Omental fat pad (tissue), 4 donors: ENCODE data around the gene ZWILCH. TPM values are rescaled to one million over a fixed set of nuclear protein-coding genes. Genes with fewer than 3 reads are reported as not detected.

Experiments used
- ATAC-seq: fragments of 150-250 bp; one replicate; pipeline ENCODE4 v1.9.1; 2016; ENCODE audit warnings: mild to moderate bottlenecking, moderate library complexity; ENCODE audit not compliant: low FRiP score
- DNase-seq: peaks from one replicate; pipeline ENCODE4 v3.0.0-alpha.2; 2019; ENCODE audit warnings: low spot score
- total RNA-seq, 4 donors: library from RNA; depleted of rRNA; stranded (reverse); fragments of >200 nt; gene quantifications; one replicate each; pipeline ENCODE4 v1.1.0, GENCODE V29; 2016
- TF ChIP-seq, protein P1 (sequence below), 3 donors: fragments of 450-650 bp; IDR thresholded peaks; one replicate each; pipeline ENCODE4 v1.5.1; 2016 to 2017; ENCODE audit warnings: antibody characterized with exemption in 3 of 3, mild to moderate bottlenecking in 3 of 3, moderate library complexity in 2 of 3

The ZWILCH gene
- total RNA-seq, 4 donors from 2014 or later: 2.5 to 4.8 (median 3.8) TPM

DNA sequence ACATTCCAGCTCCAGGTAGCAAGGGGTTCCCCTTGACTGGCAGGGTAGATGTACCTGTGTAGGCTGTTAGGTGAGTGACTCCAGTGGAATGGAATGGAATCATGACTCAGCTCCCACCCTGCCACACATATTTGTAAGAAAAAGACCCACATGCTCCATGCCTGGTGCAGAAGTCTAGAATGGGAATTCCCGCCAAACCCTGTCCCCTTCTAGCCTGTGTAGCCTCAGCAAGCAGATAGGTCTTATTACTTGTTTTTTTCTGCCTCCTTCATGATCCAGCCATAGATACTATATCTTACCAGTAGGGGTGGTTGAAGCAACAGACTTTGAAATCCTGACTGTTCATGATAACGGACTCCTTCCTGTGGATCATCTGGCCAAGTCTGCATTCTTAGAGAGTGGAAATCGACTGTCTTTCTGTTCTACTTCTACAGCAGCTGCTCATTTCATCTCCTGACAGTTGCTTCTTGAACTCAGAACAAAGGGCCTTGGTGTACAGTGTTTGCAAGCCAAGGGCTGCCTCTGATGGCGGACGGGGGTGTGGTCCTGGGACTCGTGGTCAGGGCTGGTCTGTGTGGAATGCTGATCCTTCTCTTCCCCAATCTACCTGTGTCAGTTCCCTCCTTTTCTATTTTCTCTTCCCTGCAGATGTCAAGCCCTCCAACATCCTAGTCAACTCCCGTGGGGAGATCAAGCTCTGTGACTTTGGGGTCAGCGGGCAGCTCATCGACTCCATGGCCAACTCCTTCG, 23.8 kb upstream of the ZWILCH start:
- TF ChIP-seq, protein P1, sequence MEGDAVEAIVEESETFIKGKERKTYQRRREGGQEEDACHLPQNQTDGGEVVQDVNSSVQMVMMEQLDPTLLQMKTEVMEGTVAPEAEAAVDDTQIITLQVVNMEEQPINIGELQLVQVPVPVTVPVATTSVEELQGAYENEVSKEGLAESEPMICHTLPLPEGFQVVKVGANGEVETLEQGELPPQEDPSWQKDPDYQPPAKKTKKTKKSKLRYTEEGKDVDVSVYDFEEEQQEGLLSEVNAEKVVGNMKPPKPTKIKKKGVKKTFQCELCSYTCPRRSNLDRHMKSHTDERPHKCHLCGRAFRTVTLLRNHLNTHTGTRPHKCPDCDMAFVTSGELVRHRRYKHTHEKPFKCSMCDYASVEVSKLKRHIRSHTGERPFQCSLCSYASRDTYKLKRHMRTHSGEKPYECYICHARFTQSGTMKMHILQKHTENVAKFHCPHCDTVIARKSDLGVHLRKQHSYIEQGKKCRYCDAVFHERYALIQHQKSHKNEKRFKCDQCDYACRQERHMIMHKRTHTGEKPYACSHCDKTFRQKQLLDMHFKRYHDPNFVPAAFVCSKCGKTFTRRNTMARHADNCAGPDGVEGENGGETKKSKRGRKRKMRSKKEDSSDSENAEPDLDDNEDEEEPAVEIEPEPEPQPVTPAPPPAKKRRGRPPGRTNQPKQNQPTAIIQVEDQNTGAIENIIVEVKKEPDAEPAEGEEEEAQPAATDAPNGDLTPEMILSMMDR (IDR thresholded peaks at IDR 0.05): no peak
- DNase-seq (no peak), ATAC-seq (no peak)

DNA sequence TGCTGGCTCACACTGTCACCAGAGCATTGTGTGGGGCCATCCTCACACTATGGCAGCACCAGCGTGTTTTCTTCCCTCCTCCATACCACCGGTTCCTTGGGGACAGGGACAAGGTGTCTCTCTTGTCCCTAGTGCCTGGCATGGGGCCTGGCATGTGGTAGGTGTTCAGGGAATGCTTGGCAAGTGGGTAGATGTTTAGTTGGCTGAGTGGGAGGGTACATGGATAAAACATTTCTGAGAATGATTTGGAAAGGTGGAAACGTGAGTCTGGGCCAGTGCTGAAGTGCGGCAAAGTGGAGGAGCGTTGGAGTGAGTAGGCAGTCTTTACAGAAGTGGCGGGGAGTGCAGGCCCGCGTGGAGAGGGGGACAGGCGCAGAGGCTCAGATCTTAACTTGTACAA, 22.6 kb upstream of the ZWILCH start:
- DNase-seq (no peak), ATAC-seq (no peak)
- TF ChIP-seq, protein P1 (IDR thresholded peaks at IDR 0.05): no peak

GRCh38 chr15:66483131-66483566, 22.0 kb upstream of the ZWILCH start:
- DNase-seq: no peak
- ATAC-seq: no peak
- TF ChIP-seq, protein P1 (IDR thresholded peaks at IDR 0.05): no peak

DNA sequence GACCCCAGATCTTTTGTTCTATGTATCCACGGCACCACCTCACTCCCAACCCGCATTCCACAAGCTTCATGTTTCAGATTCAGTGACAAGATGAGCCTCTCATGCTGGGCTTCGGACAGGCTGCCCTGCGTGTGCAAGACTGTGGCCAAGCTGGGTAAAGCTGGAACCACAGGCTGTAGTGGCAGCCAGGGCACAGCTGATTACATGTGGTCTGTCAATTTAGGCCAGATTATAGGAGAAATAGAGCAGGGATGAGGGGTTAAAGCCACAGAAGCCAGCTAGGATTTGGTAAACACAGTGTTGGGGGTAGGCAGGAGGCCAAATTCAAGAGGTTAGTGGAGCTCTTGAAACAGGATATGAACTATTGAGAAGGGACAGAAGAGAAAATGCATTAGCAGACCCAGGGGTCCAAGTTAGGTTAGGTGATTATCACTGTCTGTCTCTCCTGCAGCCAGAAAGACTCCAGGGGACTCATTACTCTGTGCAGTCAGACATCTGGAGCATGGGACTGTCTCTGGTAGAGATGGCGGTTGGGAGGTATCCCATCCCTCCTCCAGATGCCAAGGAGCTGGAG, 20.5 kb upstream of the ZWILCH start:
- TF ChIP-seq, protein P1 (IDR thresholded peaks at IDR 0.05): no peak
- no peak for ATAC-seq
- no peak for DNase-seq

DNA sequence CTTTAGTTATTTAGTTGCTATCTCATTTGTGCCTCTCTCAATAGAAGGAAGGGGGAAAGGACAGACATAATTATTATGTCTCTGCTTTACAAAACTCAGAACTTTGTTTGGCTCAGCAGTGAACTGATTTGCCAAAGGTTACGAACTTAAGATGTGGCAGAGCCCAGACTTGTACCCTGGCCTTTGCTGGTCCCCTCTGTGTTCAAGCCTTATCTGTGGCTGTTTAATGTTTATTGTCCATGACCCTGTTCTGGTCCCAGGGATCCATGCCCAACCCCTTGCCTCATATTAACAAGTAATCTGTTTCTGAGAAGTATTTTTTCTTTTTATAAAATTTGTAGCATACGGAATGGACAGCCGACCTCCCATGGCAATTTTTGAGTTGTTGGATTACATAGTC, 18.2 kb upstream of the ZWILCH start:
- no peak for DNase-seq
- ATAC-seq: no peak
- TF ChIP-seq, protein P1 (IDR thresholded peaks at IDR 0.05): no peak

- no peak for DNase-seq
- TF ChIP-seq, protein P1 (IDR thresholded peaks at IDR 0.05): no peak
- no peak for ATAC-seq
Measured at GRCh38 chr15:66488525-66488924, 16.6 kb upstream of the ZWILCH start.
